VCaP (cell line): ENCODE data around the gene DOP1B.
A peak's percentile ranks its signal among the peaks of the same experiment; 100 is the strongest.

ENCODE experiments used
- H3K27ac ChIP-seq: fragments of 450-650 bp; 2 replicates; pipeline ENCODE4 v1.5.1; 2017
- CTCF ChIP-seq: fragments of 450-650 bp; conservative IDR thresholded peaks from 2 replicates; pipeline ENCODE4 v1.5.1; 2017; ENCODE audit warnings: mild to moderate bottlenecking, moderate library complexity

The DOP1B gene

DNA sequence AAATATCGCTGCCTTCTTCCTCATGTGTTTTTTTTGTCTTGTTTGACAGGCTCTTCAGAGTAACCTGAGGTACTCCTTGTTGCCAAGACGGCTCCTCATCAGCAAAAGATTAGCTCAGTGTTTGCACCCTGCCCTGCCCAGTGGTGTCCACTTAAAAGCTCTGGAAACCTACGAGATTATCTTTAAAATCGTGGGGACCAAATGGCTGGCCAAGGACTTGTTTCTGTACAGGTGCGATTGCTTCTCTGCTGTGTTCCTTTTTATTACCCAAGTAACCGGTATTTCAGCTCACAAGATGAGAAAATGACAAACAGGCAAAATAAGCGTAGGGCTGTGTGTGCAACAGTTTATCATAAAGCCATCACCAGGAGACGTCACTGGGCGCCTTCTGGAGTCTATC, 42.4 kb downstream of the DOP1B start:
- peak overlapping the region; percentile 97 for H3K27ac ChIP-seq
- no peak for TF ChIP-seq CTCF

GRCh38 chr21:36199575-36199974, 43.0 kb downstream of the DOP1B start:
- peak overlapping the region; percentile 97 for H3K27ac ChIP-seq

DNA sequence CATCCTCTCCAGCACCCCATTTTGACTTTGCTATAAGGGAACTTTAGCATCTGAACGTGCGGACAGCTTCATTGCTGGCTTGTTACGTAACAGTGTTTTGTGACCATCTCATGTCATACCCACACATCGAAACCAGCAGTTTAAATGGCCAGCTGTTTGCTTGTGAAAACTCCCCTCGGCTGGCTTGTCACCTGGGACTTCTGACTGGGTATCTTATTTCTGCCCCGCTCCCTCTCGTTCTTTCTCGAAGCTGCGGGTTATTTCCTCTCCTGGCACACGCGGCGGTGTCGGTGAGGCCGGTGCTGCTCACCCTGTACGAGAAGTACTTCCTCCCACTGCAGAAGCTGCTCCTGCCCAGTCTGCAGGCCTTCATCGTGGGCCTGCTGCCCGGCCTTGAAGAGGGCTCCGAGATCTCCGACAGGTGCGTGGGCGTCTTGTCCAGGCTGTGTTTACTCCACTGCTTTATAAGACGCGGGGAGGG, 43.5 kb downstream of the DOP1B start:
- peak overlapping the region; percentile 97 for H3K27ac ChIP-seq
- TF ChIP-seq CTCF = no peak

- peak overlapping the region; percentile 97 for H3K27ac ChIP-seq
- no peak for TF ChIP-seq CTCF
Measured at GRCh38 chr21:36202726-36203602, 46.3 kb downstream of the DOP1B start.

DNA sequence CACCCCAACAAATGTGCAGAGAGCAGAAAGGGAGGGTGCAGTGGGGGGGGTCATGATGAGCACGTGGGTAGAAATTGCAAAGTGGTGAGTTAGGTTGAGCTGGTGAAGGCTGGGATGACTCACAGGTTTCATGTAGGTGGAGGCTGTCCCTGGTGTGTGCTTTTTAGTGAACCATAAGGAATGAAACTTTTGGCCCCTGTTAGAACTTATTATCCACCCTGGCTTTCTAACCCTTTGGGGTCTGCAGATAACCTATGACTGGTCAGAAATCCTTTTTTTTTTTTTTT, 46.9 kb downstream of the DOP1B start:
- peak overlapping the region; percentile 97 for H3K27ac ChIP-seq
- no peak for TF ChIP-seq CTCF

DNA sequence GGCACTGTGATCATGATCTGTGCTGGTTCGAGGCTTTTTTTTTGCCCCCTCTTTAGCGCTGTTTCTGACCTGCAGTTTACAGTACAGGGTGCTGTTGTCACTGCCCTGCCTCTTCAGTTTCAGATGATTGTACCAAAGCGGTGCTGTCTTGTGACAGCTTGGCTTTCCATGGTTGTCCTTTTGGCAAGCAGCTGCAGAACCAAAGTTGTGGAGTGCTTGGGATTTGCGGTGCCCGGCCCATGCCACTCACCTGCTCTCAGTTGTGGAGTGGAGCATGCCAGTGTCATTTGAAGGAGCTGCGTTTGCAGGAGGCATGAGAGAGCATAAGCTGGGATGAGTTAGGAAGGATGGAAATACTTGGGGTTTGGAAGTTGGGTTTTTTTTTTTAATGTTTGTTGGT, 48.4 kb downstream of the DOP1B start:
- H3K27ac ChIP-seq = peak overlapping the region; percentile 53
- TF ChIP-seq CTCF = no peak

GRCh38 chr21:36205962-36206361, 49.3 kb downstream of the DOP1B start:
- H3K27ac ChIP-seq = peak overlapping the region; percentile 53
- no peak for TF ChIP-seq CTCF
